AG09309 (cell line): ENCODE results near the gene ATOH8.

Source experiments
- DNase-seq: peaks from one replicate; pipeline ENCODE4 v3.0.0-alpha.2; 2010; ENCODE audit warnings: low read depth
- H3K4me3 ChIP-seq: 2 replicates; pipeline ENCODE4 v1.5.1; 2011; ENCODE audit warnings: mild to moderate bottlenecking, low read depth, low read length, moderate library complexity; ENCODE audit not compliant: control insufficient read depth
- CTCF ChIP-seq: IDR thresholded peaks from 2 replicates; pipeline ENCODE4 v1.5.1; 2011; ENCODE audit warnings: mild to moderate bottlenecking, low read depth, low read length, inconsistent platforms; ENCODE audit not compliant: insufficient read depth, control insufficient read depth; ENCODE audit errors: missing control alignments

The ATOH8 gene

GRCh38 chr2:85778646-85779379 lies 25.0 kb downstream of the ATOH8 start:
- no peak for DNase-seq
- no peak overlapping the region for H3K4me3 ChIP-seq
- TF ChIP-seq CTCF: no peak

- H3K4me3 ChIP-seq: no peak overlapping the region
- DNase-seq: no peak
- no peak for TF ChIP-seq CTCF
These were observed 26.0 kb downstream of the ATOH8 start for GRCh38 chr2:85779641-85780315.

GRCh38 chr2:85780316-85781012 lies 26.7 kb downstream of the ATOH8 start:
- no peak for TF ChIP-seq CTCF
- DNase-seq: no peak
- H3K4me3 ChIP-seq: no peak overlapping the region

- no peak overlapping the region for H3K4me3 ChIP-seq
- DNase-seq: no peak
- TF ChIP-seq CTCF: no peak
These were observed 27.2 kb downstream of the ATOH8 start for GRCh38 chr2:85781013-85781332.

GRCh38 chr2:85783796-85784195 lies 30.0 kb downstream of the ATOH8 start:
- H3K4me3 ChIP-seq: no peak overlapping the region
- DNase-seq: no peak
- no peak for TF ChIP-seq CTCF

- H3K4me3 ChIP-seq: no peak overlapping the region
- TF ChIP-seq CTCF: no peak
- no peak for DNase-seq
These were observed 30.7 kb downstream of the ATOH8 start for GRCh38 chr2:85784474-85784986.
